Fibroblast of the aortic adventitia (primary cell): Measurements from ENCODE around the gene PAM. TPM values are rescaled to one million over a fixed set of nuclear protein-coding genes. Genes with fewer than 3 reads are reported as not detected.

ENCODE experiments used
- DNase-seq: peaks from one replicate; pipeline ENCODE4 v3.0.0-alpha.2; 2010; ENCODE audit warnings: low read depth
- H3K4me3 ChIP-seq: 2 replicates; pipeline ENCODE4 v1.5.1; 2011; ENCODE audit warnings: low read depth, mild to moderate bottlenecking, control low read depth, low read length, moderate library complexity
- CTCF ChIP-seq: IDR thresholded peaks from 2 replicates; pipeline ENCODE4 v1.5.1; 2011; ENCODE audit warnings: mild to moderate bottlenecking, low read length, control low read depth, inconsistent platforms; ENCODE audit not compliant: insufficient read depth
- total RNA-seq: library from RNA; depleted of rRNA; stranded (reverse); fragments of >200 nt; gene quantifications from 2 replicates; pipeline ENCODE4 v1.2.3, GENCODE V29; 2012; ENCODE audit warnings: low replicate concordance

The PAM gene
- total RNA-seq, 1 donor, result 528 TPM

DNA sequence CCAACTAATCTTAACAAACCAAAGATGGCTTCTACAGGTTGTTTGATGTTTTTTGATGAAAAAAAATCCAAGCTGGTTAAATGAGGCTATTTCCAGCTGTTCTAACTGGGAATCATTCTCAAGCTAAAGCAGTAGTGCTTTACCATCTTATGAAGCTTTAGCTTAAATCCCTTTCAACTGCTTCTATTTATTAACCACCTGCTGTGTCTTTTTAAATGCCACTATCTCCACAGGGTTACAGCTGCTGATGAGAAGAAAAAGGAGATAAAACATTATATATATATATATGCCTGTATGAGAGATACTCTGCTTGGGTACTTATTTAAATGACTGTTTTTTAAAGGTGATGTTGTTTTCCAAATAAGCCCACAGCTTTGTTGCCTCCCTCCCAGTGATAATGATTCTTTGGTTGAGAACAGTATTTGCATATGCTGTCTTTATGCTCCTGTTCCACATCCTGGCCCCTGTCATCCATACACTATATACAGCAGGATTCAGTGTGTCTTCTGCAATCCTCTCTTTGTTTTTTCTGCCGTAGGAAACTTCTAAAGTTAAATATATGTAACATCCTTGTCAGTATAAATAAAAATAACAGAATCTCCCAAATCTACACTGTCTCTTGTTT is 164.0 kb downstream of the PAM start:
- no peak for DNase-seq

DNA sequence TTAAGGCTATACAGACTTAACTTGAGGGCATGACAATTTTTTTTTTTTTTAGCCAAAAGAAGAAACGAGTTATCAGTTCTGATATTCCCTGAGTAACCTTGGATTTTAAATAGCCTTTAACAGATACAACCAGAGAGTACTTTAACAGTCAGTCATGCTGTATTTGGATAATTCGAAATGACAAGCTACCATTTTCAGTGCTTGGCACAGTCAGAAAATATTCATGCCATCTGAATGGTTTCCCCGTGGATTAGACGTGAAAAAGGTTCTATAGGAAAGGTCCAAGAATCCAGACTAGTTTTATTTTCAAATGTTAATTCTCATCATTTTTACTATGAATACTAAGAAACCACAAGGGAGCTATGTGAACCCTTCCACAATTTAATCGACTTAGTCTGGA is 165.7 kb downstream of the PAM start:
- H3K4me3 ChIP-seq, result no peak overlapping the region
- TF ChIP-seq CTCF, result no peak
- DNase-seq, result no peak

More for the DNA sequence above, 164.0 kb downstream of the PAM start:
- no peak overlapping the region for H3K4me3 ChIP-seq
- no peak for TF ChIP-seq CTCF

DNA sequence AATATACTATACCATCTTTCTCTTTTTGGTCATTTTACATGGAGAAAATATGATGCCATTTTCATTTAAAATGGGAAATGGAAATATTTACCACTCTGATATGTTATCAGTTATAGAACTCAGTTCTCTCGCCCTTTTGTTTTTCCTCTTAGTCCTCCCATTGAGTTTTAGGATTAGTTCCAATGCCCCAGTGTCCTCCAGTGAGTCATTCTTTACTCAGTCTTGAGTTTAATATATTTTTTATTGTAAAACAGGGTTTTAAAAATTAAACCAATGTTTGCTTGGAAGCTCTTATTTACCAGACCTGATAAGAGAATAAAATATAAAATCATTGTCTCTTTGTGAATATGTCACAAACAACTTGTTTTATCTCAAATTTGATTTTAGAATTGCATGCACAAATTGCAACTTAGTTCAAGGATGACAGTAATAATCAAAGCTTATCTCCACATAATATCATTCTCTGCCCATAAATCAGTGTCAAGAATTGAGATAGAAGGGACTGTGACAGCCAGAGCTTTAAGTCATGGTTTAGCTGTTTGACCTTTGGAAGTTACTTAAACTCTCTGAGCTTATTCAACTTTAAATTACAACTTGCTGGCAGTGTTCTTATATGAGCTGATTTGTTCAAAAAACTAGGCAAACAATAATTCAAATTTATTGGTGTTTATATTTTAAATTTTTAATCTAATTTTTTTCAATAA is 166.4 kb downstream of the PAM start:
- no peak overlapping the region for H3K4me3 ChIP-seq
- TF ChIP-seq CTCF, result no peak
- peak; percentile 68 for DNase-seq

DNA sequence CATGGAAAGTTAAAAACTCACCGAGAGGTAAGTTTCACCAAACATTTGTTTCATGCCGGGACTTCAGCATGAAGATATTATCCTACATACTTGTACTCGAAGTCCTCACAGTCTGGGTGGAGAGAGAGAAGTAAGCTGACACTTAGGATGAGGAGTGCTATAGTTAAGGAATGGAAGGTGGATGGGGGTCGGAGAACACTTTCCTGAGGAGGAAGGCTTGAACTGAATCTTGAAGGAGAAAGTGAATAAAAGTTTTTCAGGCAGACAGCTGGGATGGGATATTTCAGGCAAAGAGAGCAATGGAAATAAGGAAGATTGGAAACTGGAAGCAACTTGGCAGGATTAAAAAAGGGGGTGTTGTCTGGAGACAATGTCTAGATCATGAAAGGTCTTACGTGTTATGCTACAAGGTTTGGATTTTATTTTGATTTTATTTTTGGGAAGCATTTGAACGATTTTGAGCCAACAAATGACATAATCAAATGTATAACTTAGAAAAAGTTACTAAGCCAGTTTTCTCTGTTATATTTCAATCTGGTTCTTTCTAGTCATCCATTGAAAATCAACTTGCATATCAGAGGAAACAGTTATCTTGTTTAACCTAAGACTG is 167.1 kb downstream of the PAM start:
- no peak for TF ChIP-seq CTCF
- no peak overlapping the region for H3K4me3 ChIP-seq
- no peak for DNase-seq

GRCh38 chr5:102922799-102923477 is 167.8 kb downstream of the PAM start:
- no peak for TF ChIP-seq CTCF
- peak; percentile 75 for DNase-seq
- H3K4me3 ChIP-seq, result no peak overlapping the region

DNA sequence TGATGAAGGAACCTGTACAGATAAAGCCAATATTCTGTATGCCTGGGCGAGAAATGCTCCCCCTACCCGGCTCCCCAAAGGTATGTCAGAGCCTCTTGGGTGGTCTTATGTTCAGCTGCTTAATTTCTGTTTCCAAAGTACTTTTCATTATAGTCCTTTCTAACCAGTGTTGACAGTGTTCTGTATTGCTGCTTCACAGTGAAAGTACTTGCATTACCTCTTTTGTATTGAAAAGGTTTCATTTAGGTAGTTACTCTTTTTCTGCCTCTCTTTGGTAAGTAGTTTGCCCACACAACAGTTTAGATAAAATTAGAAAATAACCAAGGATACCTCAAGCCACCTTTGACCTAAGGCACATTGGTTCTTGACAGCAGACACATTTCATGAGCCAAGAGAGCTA is 169.9 kb downstream of the PAM start:
- H3K4me3 ChIP-seq, result no peak overlapping the region
- TF ChIP-seq CTCF, result no peak
- no peak for DNase-seq
